Activated CD8-positive, alpha-beta T cell treated with anti-CD3 and anti-CD28 coated beads for 36 hours (primary cell): ENCODE data around the gene CD27. TPM values are rescaled to one million over a fixed set of nuclear protein-coding genes. Genes with fewer than 3 reads are reported as not detected.

Experiments used
- ATAC-seq: fragments of 200-7000 bp; cut with Tn5 transposase; one replicate; pipeline ENCODE4 v1.10.0; 2021; ENCODE audit warnings: mild to moderate bottlenecking, moderate library complexity
- CTCF ChIA-PET: fragments of 350-600 bp; sonication (Branson Sonifier 250); formaldehyde crosslinking; loops from one replicate; lab custom pipeline; 2021; ENCODE audit warnings: antibody characterized with exemption; lab: Charles Lee
- POLR2A ChIA-PET: fragments of 350-600 bp; sonication (Branson Sonifier 250); formaldehyde crosslinking; loops from one replicate; lab custom pipeline; 2021; ENCODE audit warnings: antibody characterized with exemption; lab: Charles Lee
- DNase-seq: peaks from one replicate; pipeline ENCODE4 v3.0.0-alpha.2; 2020
- H3K27ac Mint-ChIP-seq: one replicate; pipeline ENCODE4 v1.8.0; 2021; ENCODE audit warnings: mild to moderate bottlenecking, mixed read lengths
- H3K27me3 Mint-ChIP-seq: one replicate; pipeline ENCODE4 v1.8.0; 2021; ENCODE audit warnings: mixed read lengths
- H3K36me3 Mint-ChIP-seq: one replicate; pipeline ENCODE4 v1.8.0; 2021; ENCODE audit warnings: low read depth, mixed read lengths
- H3K4me1 Mint-ChIP-seq: one replicate; pipeline ENCODE4 v1.8.0; 2021; ENCODE audit warnings: low read depth, mixed read lengths
- H3K4me3 Mint-ChIP-seq: one replicate; pipeline ENCODE4 v1.8.0; 2021; ENCODE audit warnings: mild to moderate bottlenecking, moderate library complexity, mixed read lengths
- H3K9me3 Mint-ChIP-seq: one replicate; pipeline ENCODE4 v1.8.0; 2021; ENCODE audit warnings: mixed read lengths
- CTCF ChIP-seq: fragments of 200-600 bp; IDR thresholded peaks from one replicate; pipeline ENCODE4 v1.8.0; 2022; ENCODE audit warnings: antibody characterized with exemption, mild to moderate bottlenecking
- intact Hi-C: fragments of 100-400 bp; cut with micrococcal nuclease; formaldehyde crosslinking; loops from one replicate; pipeline ENCODE4 v1.10.0; 2022
- total RNA-seq, 2 experiments: library from RNA; stranded (reverse); gene quantifications; one replicate each; pipeline ENCODE4 v1.2.3, GENCODE V29; 2021

Gene CD27
- total RNA-seq, 2 experiments from 2014 or later: 160 to 164 TPM

- H3K4me3 Mint-ChIP-seq: peak overlapping the region; percentile 4
- peaks cover 2% of the 10 kb centered on the region for H3K36me3 Mint-ChIP-seq
- peak; percentile 90 for DNase-seq
- intact Hi-C loops: no loop called here
- CTCF ChIA-PET: no interaction called here
- H3K27ac Mint-ChIP-seq: peak overlapping the region; percentile 90
- no peaks in the 10 kb centered on the region for H3K27me3 Mint-ChIP-seq
- peaks cover 72% of the 10 kb centered on the region for H3K4me1 Mint-ChIP-seq
- TF ChIP-seq CTCF: no peak
- H3K9me3 Mint-ChIP-seq: no peaks in the 10 kb centered on the region
- ATAC-seq: peak; percentile 6
- POLR2A ChIA-PET: interaction anchor here (0.6 kb wide), 1 partner anchor 184 kb away, joined by 3 read pairs; no protein-coding TSS in a partner anchor
Measured at GRCh38 chr12:6430124-6430989, 14.4 kb upstream of the CD27 start.

- intact Hi-C loops: no loop called here
- H3K27me3 Mint-ChIP-seq: no peaks in the 10 kb centered on the region
- peak overlapping the region; percentile 94 for H3K27ac Mint-ChIP-seq
- CTCF ChIA-PET: interaction anchor here (0.8 to 3.1 kb wide), 6 partner anchors 11 to 105 kb away, joined by 3 to 19 read pairs (median 6); partner anchors contain the start of gene CD27
- H3K36me3 Mint-ChIP-seq: peaks cover 2% of the 10 kb centered on the region
- H3K9me3 Mint-ChIP-seq: no peaks in the 10 kb centered on the region
- ATAC-seq (no peak), DNase-seq (no peak)
- peak overlapping the region; percentile 44 for H3K4me3 Mint-ChIP-seq
- POLR2A ChIA-PET: interaction anchor here (1.0 to 5.8 kb wide), 4 partner anchors 11 to 37 kb away, joined by 3 to 78 read pairs (median 20); partner anchors contain the start of genes CD27, TAPBPL and VAMP1
- no peak for TF ChIP-seq CTCF
- peaks cover 64% of the 10 kb centered on the region for H3K4me1 Mint-ChIP-seq
Measured at GRCh38 chr12:6432991-6433390, 11.8 kb upstream of the CD27 start.

DNA sequence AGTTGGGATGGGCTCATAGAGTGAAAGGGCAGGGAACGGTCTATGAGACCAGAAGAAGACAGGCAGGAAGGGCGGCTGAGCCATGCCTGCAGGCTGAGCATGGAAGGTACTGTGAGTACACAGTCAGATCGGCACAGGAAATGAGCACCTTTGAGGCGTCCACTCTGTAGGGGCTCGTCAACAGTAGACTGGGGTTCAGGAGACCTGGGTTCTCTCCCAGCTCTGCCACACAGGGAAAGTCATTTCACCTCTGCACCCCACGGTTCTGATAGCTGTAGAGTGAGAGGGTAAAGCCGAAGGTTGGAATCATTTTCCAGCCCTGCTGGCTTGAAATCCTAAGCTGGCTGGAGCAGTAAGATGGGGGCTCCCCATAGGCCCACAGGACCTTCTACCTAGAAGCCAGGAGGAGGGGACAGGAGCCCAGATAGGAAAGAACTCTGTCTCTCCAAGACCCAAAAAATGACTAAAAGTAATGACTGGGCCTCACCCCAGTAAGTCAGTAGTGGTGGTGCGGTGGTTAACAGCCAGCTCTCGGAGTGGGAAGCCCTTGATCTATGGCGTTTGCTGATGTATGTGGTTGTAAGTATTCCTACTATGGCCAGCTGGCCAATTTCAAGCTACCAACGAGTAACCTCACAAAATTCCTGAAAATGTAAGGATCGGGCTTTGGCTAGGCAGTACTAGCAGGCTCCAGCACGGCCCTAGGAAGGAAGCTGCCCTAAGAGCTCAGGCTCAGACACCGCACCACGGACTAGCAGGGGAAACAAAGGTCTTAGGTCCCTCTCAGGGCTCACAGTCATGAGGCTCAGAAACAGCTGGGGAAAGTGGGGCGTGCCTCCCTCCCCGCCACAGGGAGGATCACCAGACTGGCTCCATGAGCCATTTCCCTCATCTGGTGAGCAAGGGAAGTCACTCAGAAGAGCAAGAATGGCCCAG, 10.3 kb upstream of the CD27 start:
- H3K36me3 Mint-ChIP-seq: peaks cover 2% of the 10 kb centered on the region
- POLR2A ChIA-PET: interaction anchor here (0.7 to 5.8 kb wide), 13 partner anchors 8 to 401 kb away, joined by 3 to 78 read pairs (median 4); partner anchors contain the start of genes CD27, TAPBPL and VAMP1
- H3K4me3 Mint-ChIP-seq: peak overlapping the region; percentile 63
- DNase-seq (peak; percentile 72), ATAC-seq (peak; percentile 84)
- H3K27me3 Mint-ChIP-seq: no peaks in the 10 kb centered on the region
- CTCF ChIA-PET: interaction anchor here (0.6 to 3.1 kb wide), 9 partner anchors 9 to 111 kb away, joined by 3 to 19 read pairs (median 7); partner anchors contain the start of genes CD27, TAPBPL and VAMP1
- peaks cover 71% of the 10 kb centered on the region for H3K4me1 Mint-ChIP-seq
- no peak for TF ChIP-seq CTCF
- H3K27ac Mint-ChIP-seq: peak overlapping the region; percentile 90
- no peaks in the 10 kb centered on the region for H3K9me3 Mint-ChIP-seq
- intact Hi-C loops: no loop called here

DNA sequence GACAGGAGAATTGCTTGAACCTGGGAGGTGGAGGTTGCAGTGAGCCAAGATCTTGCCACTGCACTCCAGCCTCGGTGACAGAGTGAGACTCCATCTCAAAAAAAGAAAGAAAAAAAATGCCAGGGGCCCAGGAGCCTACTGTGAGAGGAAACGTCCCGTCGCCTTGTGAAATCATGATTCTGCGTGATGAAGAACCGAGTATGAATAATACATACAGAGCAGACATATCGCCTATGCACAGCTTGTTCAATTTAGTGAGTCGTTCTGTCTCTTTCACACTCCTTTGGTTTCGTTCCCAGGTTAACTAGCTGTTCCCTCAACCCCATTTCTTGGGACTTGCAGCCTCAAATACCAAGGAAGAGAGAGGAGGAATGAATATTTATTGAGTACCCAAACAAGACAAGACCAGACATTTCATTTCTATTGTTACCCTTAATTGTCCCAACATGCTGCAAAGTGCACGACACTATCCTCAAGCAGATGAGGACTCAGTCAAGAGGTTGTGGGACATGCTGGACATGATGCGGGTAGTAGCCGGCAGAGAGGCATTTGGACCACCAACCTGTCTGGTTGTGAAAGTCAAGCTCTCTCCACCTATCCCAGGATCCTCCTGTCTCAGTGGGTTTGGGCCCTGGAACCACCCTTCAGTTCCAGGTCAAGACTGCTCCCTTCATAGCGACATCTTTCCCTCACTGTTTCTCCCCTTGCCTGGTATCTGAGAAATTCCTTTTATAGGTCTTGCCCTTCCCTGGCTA, 8.6 kb upstream of the CD27 start:
- CTCF ChIA-PET: interaction anchor here (0.8 to 1.8 kb wide), 4 partner anchors 15 to 32 kb away, joined by 3 to 6 read pairs (median 4); partner anchors contain the start of gene TAPBPL
- POLR2A ChIA-PET: interaction anchor here (0.8 to 5.8 kb wide), 8 partner anchors 8 to 35 kb away, joined by 3 to 78 read pairs (median 6); partner anchors contain the start of genes CD27 and VAMP1
- H3K4me3 Mint-ChIP-seq: no peak overlapping the region
- H3K9me3 Mint-ChIP-seq: no peaks in the 10 kb centered on the region
- no peak for TF ChIP-seq CTCF
- no peak for ATAC-seq
- no peak for DNase-seq
- peaks cover 66% of the 10 kb centered on the region for H3K4me1 Mint-ChIP-seq
- H3K36me3 Mint-ChIP-seq: peaks cover 7% of the 10 kb centered on the region
- H3K27me3 Mint-ChIP-seq: no peaks in the 10 kb centered on the region
- peak overlapping the region; percentile 32 for H3K27ac Mint-ChIP-seq
- intact Hi-C loops: no loop called here
